GM12872 (cell line): ENCODE measurements around the gene DHX58.

Experiments
- TF ChIP-seq, protein P1 (sequence below): IDR thresholded peaks from 3 replicates; pipeline ENCODE4 v1.5.1; 2011; ENCODE audit warnings: low read depth, mild to moderate bottlenecking, low read length, moderate library complexity; ENCODE audit not compliant: insufficient read depth

DHX58 gene

DNA sequence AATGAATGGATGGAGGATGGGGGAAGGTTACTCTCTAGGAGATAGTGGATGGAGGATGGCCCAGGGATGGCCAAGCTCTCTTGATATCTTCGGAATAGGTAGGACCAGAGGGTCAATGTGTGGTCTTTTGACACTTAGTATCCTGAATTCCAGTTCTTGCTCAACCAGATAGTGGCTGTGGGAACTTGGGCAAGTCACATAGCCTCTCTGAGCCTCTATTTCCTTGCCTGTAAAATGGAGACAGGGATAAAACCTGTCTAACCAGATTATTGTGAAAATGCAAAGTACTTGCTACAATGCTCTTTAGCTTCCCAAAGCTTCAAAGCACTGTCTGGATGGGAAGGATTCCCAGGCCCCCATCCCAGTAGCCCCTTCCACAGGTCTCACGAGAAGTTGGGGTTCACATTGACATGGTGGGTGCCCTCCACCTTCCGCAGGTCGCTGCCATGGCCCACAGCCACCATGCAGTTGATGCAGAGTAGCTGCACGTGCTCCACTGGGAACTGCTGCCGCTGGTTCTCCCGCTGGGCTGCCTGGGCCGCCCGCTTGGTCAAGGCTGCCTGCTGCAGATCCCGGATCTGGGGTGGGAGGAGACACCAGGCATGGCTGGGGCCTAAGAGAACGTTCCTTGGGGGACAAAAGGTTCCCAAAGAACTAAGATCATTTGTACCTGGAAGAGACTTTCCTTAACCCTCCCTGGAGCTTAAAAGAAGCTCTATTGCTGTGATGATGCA is 9.1 kb downstream of the DHX58 start:
- TF ChIP-seq, protein P1, sequence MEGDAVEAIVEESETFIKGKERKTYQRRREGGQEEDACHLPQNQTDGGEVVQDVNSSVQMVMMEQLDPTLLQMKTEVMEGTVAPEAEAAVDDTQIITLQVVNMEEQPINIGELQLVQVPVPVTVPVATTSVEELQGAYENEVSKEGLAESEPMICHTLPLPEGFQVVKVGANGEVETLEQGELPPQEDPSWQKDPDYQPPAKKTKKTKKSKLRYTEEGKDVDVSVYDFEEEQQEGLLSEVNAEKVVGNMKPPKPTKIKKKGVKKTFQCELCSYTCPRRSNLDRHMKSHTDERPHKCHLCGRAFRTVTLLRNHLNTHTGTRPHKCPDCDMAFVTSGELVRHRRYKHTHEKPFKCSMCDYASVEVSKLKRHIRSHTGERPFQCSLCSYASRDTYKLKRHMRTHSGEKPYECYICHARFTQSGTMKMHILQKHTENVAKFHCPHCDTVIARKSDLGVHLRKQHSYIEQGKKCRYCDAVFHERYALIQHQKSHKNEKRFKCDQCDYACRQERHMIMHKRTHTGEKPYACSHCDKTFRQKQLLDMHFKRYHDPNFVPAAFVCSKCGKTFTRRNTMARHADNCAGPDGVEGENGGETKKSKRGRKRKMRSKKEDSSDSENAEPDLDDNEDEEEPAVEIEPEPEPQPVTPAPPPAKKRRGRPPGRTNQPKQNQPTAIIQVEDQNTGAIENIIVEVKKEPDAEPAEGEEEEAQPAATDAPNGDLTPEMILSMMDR = no peak

DNA sequence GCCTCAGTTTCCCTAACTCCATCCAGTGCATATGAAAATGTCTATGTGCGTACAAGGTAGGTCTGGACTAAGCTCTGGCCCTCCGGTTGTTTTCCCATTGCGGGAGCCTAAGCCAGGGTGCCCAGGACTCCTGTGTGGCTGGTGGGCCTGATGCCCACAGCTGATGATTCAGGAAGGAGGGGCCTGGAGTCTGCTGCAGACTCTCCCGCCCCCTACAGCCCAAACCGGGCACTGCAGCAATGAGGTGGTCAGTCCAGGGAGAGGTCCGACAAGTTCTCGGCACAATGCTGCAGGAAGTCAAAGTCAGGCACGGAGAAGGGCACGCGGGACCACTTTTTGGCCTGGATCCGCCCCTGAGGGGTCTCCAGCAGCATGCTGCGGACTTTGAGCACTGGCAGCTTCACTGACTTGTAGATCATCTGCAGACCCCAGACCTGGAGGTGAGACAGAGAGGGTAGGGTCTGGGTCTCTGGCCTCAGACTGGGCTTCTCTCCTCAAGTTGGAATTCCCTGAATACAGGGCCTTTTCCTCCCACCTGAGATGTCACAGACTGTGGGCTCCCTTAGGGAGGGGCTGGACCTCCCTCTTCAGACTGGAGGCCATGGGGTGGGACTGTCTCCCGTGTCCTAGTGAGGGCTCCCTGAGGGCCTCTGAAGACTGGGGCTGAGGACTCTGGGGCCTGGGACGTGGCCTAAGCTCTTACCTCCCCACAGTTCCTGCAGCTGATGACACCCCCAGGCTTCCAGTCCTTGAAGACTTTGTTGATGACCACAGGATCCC is 10.8 kb downstream of the DHX58 start:
- TF ChIP-seq, protein P1 = peak; percentile 92

DNA sequence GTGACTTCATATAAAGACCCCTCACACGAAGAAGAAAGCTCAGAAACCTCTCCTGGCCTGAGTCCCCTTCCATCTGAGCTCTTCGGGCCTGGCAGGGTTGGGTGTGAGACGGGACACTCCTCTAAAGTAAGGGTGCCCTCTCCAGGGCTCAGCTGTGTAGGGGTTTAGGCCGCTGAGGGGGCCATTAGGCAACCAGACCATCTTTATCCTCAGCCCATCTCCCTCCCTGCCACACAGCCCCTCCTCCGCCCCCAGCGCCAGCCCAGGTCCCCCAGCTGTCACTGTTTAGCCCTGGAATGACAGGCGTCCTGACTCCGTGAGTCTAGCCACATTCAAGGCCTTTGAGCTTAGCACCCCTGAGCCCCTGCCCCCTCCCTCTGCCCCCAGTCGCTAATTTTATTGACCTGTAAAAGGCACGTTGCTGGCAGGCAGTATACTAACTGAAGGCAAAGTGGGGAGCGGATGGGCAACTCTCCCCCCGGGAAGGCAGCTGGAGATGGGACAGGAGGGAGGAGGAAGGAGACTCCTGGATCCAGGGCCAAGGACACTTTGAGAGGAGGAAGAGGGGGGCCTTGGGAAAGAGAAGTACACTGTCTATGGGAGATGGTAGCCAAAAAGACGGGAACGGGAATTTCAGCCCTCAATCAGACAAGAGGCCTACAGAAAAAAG is 13.6 kb downstream of the DHX58 start:
- TF ChIP-seq, protein P1 = no peak

DNA sequence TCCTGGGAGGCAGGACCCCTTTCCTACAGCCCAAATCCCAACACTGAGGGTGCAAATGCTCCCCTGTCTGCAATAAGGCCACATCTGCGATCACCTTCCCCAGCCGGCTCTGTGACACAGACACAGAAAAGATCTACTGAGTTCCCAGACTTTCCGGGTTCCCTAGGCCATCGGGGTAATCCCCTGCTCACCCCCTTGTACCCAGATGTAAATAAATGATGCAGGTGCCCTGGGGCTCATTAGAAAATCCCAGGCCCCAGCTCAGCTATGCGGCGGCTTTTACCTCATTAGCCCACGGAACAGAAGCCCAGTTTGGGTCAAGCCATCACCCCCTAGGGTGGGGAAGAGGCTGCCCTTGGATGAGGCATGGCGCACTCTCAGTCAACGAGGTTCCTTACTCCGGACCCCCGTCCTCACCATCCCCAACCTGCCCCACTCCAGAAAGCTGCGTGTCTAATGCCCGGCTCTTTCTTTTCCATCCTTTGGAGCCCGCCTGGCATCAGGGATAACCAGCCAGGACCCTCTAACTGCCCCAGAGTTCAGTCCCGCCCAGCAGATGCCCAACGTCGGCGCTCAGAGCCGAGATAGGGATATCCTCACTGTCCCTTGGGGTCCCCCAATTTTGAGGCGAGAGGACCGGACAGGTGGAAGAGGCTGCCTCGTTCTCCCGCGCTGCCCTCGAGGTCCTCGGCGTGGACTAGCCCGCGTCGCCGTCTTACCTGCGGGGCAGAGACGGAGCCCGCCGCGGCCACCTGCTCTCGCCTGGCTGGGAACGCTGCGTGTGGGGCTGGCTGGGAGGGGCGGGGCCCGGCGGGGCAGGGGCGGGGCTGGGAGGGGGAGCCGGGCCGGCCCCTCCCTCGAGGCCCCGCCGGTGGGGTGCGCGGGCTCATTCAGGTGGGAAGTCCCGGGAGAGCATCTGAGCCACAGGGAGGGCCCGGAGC is 14.6 kb downstream of the DHX58 start, which contains the start of gene ZNF385C:
ZNF385C (minus strand) TSS at position 783 of the 941 bp plus-strand sequence. CDS start 35,417 bp downstream, outside the sequence.
- TF ChIP-seq, protein P1 = no peak

DNA sequence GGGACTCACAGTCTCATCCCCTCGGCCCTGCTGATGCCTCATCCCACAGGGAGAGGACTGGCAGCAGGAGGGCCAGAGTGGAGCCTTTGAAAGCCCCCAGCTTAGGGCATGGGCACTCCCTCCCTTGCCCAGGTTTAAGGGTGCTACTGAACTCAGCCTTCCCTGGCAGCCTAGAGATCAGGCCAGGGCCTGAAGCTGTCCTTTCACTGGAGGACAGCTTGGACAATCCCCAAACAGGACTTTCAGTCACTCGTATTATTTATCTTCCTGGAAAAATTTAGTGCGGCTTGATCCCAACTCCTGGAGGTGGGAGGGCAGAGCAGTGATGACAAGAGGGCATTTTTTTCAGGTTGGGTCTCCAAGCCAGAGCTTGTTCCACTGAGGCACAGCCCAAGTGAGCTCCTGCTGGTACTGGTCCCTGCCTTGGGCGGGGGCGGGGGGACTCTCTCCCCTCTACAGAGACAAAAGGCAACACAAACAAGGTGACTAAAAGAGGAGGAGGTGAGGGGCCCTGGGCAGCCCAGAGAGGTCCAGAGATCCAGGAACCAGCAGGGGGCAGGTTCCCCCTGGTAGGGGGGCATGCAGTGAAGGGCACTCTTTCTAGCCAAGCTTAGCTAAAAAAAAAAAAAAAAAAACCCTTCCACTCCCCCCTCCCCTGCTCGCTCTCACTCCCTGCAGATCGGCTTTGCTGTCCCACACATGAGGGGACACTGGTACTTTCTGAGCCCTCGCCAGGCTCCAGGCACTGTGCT is 16.0 kb downstream of the DHX58 start:
- TF ChIP-seq, protein P1 = peak; percentile 18; the same call in 1 of the 3 replicates

DNA sequence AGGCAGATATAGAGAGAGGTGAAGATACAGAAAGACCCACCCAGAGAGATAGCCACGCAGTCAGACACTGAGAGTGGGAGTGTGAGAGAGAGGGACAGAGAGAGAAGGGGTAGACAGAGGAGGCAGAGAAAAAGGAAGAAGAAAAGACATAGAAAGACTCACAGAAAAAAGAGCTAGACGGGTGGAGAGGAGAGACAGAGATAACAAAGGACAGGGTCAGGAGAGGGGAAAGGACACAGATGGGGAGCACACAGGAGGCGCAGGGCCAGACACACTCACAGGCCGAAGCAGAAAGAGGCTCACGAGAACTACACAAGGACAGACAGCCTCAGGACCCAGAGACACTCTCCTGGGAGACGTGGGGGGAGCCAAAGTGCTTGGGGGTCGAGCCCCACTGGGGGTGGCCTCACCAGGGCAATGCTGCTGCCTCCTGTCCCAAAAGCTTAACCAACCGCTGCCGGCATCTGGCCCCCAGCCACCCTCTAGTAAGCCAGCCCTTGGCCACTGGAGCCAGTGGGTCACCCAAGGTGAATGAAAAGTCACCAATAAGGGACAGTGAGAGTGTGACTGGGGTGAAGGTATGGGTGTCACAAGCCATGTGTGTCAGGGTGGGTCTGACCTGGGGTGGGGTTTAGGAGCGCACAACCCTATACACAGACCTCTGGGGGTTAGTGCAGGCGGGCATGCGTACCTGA is 18.0 kb downstream of the DHX58 start:
- TF ChIP-seq, protein P1 = no peak
